DMS114 treated with DMSO at 0.1 percent for 48 hours (cell line): ENCODE data around the gene CNOT4.
"Not testable (repeated sequence)": the region's sequence is repeated elsewhere in the genome, so short reads cannot be mapped to it uniquely, and the experiment has no call there.

Experiments
- DNase-seq: peaks from one replicate; lab custom pipeline; 2025; ENCODE audit not compliant: unreplicated experiment; lab: John Stamatoyannopoulos, UW

CNOT4 gene

DNA sequence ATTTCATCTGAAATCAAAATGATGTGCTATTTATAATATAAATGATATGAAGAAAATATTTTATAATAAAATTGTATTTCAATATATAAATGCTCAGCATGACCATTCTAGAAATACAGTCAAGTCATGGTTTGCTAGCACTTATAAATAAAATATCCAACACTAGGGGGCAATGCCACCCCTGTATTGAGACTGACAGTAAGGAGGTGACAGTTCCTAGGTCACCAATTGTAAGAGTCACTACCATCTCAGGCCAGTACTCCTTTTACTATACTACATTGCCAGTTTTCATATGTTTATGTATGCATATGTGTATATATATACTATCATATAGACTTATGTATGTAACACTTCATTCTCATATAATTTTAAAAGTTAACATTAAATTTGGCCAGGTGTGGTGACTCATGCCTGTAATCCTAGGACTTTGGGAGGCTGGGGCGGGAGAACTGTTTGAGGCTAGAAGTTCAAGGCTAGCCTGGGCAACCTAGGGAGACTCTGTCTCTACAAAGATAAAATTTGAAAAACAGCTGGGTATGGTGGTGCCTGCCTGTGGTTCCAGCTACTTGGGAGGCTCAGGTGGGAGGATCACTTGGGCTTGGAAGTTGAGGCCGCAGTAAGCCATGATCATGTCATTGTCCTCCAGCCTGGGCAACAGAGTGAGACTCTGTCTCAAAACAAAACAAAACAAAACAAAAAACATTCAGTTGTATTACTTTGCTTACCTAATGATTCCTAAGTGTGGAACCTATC is 2.4 kb upstream of the CNOT4 start:
- peak; percentile 69 for DNase-seq

DNA sequence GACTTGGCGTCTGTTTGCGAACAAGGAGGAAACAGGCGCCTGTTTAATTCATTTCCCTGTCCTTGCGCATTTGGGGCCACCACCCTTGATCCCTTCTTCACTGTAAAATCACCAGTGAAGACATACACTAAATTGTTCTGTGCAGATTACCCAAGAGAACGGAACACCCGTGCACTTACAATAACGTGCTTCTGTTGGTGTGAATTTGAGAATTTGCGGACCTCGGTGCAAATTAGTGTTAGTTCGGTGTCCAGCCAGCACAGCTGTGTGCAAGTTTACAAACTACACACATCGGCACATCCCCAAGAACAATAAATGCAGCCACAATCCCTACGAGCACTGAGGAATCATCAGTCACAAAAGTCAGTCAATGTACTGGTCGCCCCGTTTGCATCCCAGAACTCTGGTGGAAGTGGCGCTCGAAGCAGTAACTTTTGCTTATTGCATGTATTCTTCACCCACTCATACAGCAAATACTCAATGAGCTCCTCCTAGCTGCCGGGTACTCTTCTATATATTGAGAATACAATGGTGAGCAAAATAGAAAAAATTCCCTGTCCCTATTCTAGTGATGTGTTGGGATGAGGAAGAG is 786 bp upstream of the CNOT4 start:
- no peak for DNase-seq

GRCh38 chr7:135509589-135509838 is 388 bp downstream of the CNOT4 start:
- no peak for DNase-seq

DNA sequence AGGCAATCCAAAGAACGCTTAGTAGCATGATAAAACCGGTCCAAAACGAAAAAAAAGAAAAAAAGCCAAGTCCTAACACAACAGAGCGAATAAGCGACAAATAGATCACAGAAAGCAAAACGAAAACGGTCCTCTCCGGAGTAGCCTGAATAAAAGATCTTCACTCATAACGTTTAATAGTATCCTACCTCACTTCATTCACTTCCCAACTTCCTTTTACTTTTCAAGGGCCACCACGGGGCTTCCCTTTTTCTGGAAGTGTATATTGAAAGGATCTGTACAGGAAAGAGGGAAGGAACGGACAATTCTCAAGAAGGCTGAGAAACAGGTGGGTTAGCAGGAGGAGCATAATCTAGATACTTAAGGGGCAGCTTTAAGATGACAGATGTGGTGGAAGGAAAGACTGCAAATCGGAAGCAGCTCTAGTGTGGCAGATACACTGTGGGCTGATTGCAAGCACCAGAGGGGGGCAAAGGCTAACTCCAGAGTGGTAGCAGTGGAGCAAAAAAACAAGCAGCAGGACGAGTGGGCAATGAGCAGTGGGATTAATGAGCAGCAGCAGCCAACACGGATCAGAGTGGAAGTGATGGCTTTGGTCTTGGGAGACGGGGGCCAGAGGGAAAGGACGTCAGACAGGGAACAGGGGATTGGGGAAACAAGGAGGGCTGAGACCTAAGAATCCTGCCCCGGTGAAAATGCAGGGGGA is 866 bp downstream of the CNOT4 start:
- DNase-seq = peak; percentile 37

- no peak for DNase-seq
Measured at GRCh38 chr7:135501402-135501801, 8.5 kb downstream of the CNOT4 start.

GRCh38 chr7:135499818-135500217 is 10.1 kb downstream of the CNOT4 start:
- no peak for DNase-seq

GRCh38 chr7:135497161-135497560 is 12.7 kb downstream of the CNOT4 start:
- not testable (repeated sequence) for DNase-seq

- no peak for DNase-seq
Measured at GRCh38 chr7:135493362-135493761, 16.5 kb downstream of the CNOT4 start.

GRCh38 chr7:135492151-135492550 is 17.8 kb downstream of the CNOT4 start:
- DNase-seq = no peak

GRCh38 chr7:135490783-135491182 is 19.1 kb downstream of the CNOT4 start:
- DNase-seq = no peak

- no peak for DNase-seq
Measured at GRCh38 chr7:135489791-135490190, 20.1 kb downstream of the CNOT4 start.

- no peak for DNase-seq
Measured at GRCh38 chr7:135486261-135486920, 23.5 kb downstream of the CNOT4 start.

DNA sequence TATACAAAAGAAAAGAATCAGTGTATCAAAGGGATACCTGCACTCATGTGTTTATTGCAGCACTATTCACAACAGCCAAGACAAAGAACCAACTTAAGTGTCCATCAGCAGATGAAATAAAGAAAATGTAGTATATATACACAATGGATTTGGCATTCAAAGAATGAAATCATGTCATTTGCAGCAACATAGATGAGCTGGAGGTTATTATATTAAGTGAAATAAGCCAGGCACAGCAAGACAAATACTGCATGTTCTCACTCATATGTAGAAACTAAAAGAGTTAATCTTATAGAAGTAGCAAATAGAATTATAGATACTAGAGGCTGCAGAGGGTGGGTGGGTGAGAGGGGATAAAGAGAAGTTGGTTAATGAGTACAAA is 28.3 kb downstream of the CNOT4 start:
- DNase-seq = no peak

DNA sequence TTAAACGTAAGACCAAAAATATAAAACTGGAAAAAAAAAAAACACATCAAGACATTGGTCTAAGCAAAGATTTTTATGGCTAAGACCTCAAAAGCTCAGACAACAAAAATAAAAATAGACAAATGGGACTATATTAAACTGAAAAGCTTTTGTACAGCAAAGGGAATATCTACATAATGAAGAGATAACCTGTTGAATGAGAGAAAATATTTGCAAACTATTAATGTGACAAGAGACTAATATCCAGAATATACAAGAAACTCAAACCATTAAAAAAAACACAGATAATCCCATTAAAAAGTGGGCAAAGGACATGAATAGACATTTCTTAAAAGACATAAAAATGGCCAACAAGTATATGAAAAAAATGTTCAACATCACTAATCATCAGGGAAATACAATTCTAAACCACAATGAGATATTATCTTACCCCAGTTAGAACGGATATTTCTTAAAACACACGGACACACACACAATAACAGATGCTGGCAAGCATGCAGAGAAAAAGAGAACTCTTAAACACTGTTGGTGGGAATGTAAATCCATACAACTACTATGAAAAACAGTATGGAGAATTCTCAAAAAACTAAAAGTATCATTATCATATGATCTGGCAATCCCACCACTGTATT is 28.8 kb downstream of the CNOT4 start:
- no peak for DNase-seq

GRCh38 chr7:135475521-135475920 is 34.4 kb downstream of the CNOT4 start:
- no peak for DNase-seq

- not testable (repeated sequence) for DNase-seq
Measured at GRCh38 chr7:135469705-135470104, 40.2 kb downstream of the CNOT4 start.

GRCh38 chr7:135467207-135467711 is 42.6 kb downstream of the CNOT4 start:
- no peak for DNase-seq

DNA sequence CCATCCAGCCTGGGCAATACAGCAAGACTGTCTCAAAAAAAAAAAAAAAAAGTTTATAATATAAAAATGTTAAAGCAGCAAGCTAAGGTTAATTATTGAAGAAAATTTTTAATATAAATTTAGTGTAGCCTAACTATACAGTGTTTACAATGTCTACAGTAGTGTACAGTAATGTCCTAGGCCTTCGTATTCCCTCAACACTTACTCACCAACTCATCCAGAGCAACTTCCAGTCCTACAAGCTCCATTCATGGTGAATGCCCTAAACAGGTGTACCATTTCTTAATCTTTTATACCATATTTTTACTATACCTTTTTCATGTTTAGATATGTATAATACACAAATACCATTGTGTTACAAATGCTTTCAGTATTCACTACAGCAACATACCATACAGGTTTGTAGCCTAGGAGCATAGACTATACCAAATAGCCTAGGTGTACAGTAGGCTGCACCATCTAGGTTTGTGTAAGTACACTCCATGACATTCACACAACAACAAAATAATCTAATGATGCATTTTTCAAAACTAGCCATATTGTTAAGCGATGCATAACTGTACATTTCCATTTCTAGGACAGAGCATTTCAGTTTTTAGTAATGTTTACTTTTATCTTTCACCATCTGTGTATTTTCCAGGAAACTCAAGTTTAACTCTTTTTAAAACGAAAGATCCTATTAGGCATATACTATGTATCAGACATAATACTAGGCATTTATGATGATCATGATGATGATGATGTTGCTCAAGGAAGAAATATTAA is 43.3 kb downstream of the CNOT4 start:
- no peak for DNase-seq

GRCh38 chr7:135463908-135464307 is 46.0 kb downstream of the CNOT4 start:
- DNase-seq = no peak

DNA sequence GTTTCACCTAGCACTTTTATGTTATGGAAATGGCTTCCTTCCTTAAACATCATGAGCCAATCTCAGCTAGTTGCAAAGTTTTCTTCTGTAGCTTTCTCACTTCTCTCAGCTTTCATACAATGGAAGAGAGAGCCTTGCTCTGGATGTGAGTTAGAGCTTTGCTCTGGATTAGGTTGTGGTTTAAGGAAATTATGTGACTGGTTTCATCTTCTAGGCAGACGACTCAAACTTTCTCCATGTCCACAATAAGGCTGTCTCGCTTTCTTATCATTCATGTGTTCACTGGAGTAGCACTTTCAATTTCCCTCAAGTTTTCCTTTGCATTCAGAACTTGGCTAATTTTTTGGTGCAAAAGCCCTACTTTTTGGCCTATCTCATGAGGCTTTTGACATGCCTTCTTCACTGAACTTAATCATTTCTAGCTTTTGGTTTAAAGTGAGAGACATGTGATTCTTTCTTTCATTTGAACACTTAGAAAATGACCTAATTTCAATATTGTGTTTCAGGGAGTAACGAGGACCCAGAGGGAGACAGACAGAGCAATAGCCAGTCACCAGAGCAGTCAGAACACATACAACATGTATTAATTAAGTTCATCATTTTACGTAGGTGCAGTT is 49.8 kb downstream of the CNOT4 start:
- no peak for DNase-seq
